ENCODE results near the gene RPL28. TPM values are rescaled to one million over a fixed set of nuclear protein-coding genes. Genes with fewer than 3 reads are reported as not detected.

The RPL28 gene
- total RNA-seq, 1 experiment from 2014 or later, result 836 TPM

- no peaks in the 10 kb centered on the region for H3K4me1 ChIP-seq (ENCODE audit: insufficient read depth, low read length)
- no peak overlapping the region for H3K4me2 ChIP-seq (ENCODE audit: low read length)
- H3K36me3 ChIP-seq (ENCODE audit: low read depth, low read length), result no peaks in the 10 kb centered on the region
- H3K27me3 ChIP-seq (ENCODE audit: low read length), result peaks cover 52% of the 10 kb centered on the region
- no peaks in the 10 kb centered on the region for H3F3A ChIP-seq (ENCODE audit: low read length, unreplicated experiment)
- H2AFZ ChIP-seq (ENCODE audit: low read length), result no peak overlapping the region
- no TSS peak for BruUV-seq (replicated peaks)
- H3K9me3 ChIP-seq (ENCODE audit: low read length), result no peaks in the 10 kb centered on the region
- H3K9me2 ChIP-seq (replicated peaks; ENCODE audit: low read length), result no peaks in the 10 kb centered on the region
- TF ChIP-seq CTCF (conservative IDR thresholded peaks at IDR 0.05; ENCODE audit: low read depth, low read length), result no peak
- TF ChIP-seq EZH2phosphoT487 (IDR thresholded peaks at IDR 0.05; ENCODE audit: borderline replicate concordance, low read length), result no peak
- no peak for TF ChIP-seq EZH2 (IDR thresholded peaks at IDR 0.05; ENCODE audit: low read length, unreplicated experiment)
- CTCF ChIA-PET, result no interaction called here
- intact Hi-C loops (cut with micrococcal nuclease), result no loop called here
- no peak for ATAC-seq
- POLR2A ChIA-PET (ENCODE audit: unreplicated experiment), result no interaction called here
- H3K27ac ChIP-seq (ENCODE audit: low read length), result no peak overlapping the region
- H3K4me3 ChIP-seq (ENCODE audit: low read length), result no peak overlapping the region
- no peaks in the 10 kb centered on the region for H3K79me2 ChIP-seq (ENCODE audit: low read length)
- DNase-seq, result no peak
- no peaks in the 10 kb centered on the region; the same call in 1 of the 2 replicates for H4K20me1 ChIP-seq (ENCODE audit: low read length)
- H3K9ac ChIP-seq (ENCODE audit: low read length), result no peak overlapping the region
Observed at GRCh38 chr19:55441319-55441691, 55.6 kb downstream of the RPL28 start.

GRCh38 chr19:55441692-55442321, 56.1 kb downstream of the RPL28 start:
- no TSS peak for BruUV-seq (replicated peaks)
- POLR2A ChIA-PET (ENCODE audit: unreplicated experiment), result no interaction called here
- TF ChIP-seq EZH2phosphoT487 (IDR thresholded peaks at IDR 0.05; ENCODE audit: borderline replicate concordance, low read length), result no peak
- no peak for TF ChIP-seq CTCF (conservative IDR thresholded peaks at IDR 0.05; ENCODE audit: low read depth, low read length)
- TF ChIP-seq EZH2 (IDR thresholded peaks at IDR 0.05; ENCODE audit: low read length, unreplicated experiment), result peak; percentile 73

GRCh38 chr19:55442372-55442961, 56.7 kb downstream of the RPL28 start:
- Histone ChIP-seq H3K79me2 (ENCODE audit: low read length) (no peaks in the 10 kb centered on the region), H3K36me3 (ENCODE audit: low read depth, low read length) (no peaks in the 10 kb centered on the region), H3K27me3 (ENCODE audit: low read length) (peaks cover 55% of the 10 kb centered on the region), H4K20me1 (ENCODE audit: low read length) (no peaks in the 10 kb centered on the region; the same call in 1 of the 2 replicates), H3K27ac (ENCODE audit: low read length) (no peak overlapping the region), H3F3A (ENCODE audit: low read length, unreplicated experiment) (no peaks in the 10 kb centered on the region), H3K9ac (ENCODE audit: low read length) (no peak overlapping the region), H3K4me1 (ENCODE audit: insufficient read depth, low read length) (no peaks in the 10 kb centered on the region), H3K4me2 (ENCODE audit: low read length) (no peak overlapping the region), H2AFZ (ENCODE audit: low read length) (no peak overlapping the region), H3K4me3 (ENCODE audit: low read length) (no peak overlapping the region), H3K9me2 (replicated peaks; ENCODE audit: low read length) (no peaks in the 10 kb centered on the region), H3K9me3 (ENCODE audit: low read length) (no peaks in the 10 kb centered on the region)
- TF ChIP-seq EZH2phosphoT487 (IDR thresholded peaks at IDR 0.05; ENCODE audit: borderline replicate concordance, low read length) (no peak), EZH2 (IDR thresholded peaks at IDR 0.05; ENCODE audit: low read length, unreplicated experiment) (no peak), CTCF (conservative IDR thresholded peaks at IDR 0.05; ENCODE audit: low read depth, low read length) (no peak)
- no peak for DNase-seq
- ChIA-PET POLR2A (ENCODE audit: unreplicated experiment) (no interaction called here), CTCF (no interaction called here)
- no TSS peak for BruUV-seq (replicated peaks)
- peak; percentile 31; the same call in 1 of the 2 replicates for ATAC-seq
- intact Hi-C loops (cut with micrococcal nuclease), result no loop called here

More at GRCh38 chr19:55441692-55442321, 56.1 kb downstream of the RPL28 start:
- Histone ChIP-seq H3K27me3 (ENCODE audit: low read length) (peaks cover 52% of the 10 kb centered on the region), H3K27ac (ENCODE audit: low read length) (no peak overlapping the region), H4K20me1 (ENCODE audit: low read length) (no peaks in the 10 kb centered on the region; the same call in 1 of the 2 replicates), H3K4me2 (ENCODE audit: low read length) (no peak overlapping the region), H3K4me3 (ENCODE audit: low read length) (no peak overlapping the region), H3K9ac (ENCODE audit: low read length) (no peak overlapping the region), H3K9me2 (replicated peaks; ENCODE audit: low read length) (no peaks in the 10 kb centered on the region), H3K79me2 (ENCODE audit: low read length) (no peaks in the 10 kb centered on the region), H3K9me3 (ENCODE audit: low read length) (no peaks in the 10 kb centered on the region), H3F3A (ENCODE audit: low read length, unreplicated experiment) (no peaks in the 10 kb centered on the region), H3K4me1 (ENCODE audit: insufficient read depth, low read length) (no peaks in the 10 kb centered on the region), H3K36me3 (ENCODE audit: low read depth, low read length) (no peaks in the 10 kb centered on the region), H2AFZ (ENCODE audit: low read length) (no peak overlapping the region)
- CTCF ChIA-PET, result no interaction called here
- ATAC-seq (no peak), DNase-seq (no peak)
- intact Hi-C loops (cut with micrococcal nuclease), result no loop called here
